ENCODE measurements around the gene ATP6V0C. TPM values are rescaled to one million over a fixed set of nuclear protein-coding genes. Genes with fewer than 3 reads are reported as not detected.

ATP6V0C gene
- total and polyA plus RNA-seq, 2 of the 8 experiments (the other 6 are each of a cell fraction or from before 2014, with no cell fraction given) = 125 to 176 TPM

DNA sequence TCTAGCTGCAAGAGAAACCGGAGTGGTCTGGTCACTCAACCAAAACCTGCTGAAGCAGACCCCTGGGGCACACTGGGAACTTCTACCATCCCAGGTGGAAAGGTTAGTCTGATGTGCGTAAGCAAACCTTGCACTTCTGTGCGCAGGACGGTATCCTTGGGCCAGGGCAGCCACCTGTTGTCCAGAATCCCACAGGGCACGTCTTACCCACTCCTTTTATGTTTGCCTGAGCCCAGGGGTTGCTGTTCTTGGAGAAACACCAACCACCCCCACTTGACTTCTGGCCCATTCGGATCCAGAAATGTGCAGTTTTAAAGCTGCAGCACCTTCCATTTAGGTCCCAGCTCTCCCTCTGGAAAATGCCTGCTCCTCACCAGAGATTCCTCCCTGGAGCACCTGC lies 20.1 kb upstream of the ATP6V0C start (continued):
- TF ChIP-seq SP2 (IDR thresholded peaks at IDR 0.05; ENCODE audit: low read length) (no peak), CEBPB (IDR thresholded peaks at IDR 0.05; ENCODE audit: low read depth, low read length) (no peak), MAFK (IDR thresholded peaks at IDR 0.05; ENCODE audit: low read depth, low read length) (no peak), GTF2F1 (IDR thresholded peaks at IDR 0.05; ENCODE audit: borderline replicate concordance, low read depth, low read length) (no peak)

Measured in H1 (cell line).